AG10803 (cell line): ENCODE measurements around the gene ATP9B.

Source experiments
- DNase-seq: peaks from one replicate; pipeline ENCODE4 v3.0.0; 2010; ENCODE audit warnings: low read depth
- H3K4me3 ChIP-seq: 2 replicates; pipeline ENCODE4 v1.5.1; 2011; ENCODE audit warnings: mild to moderate bottlenecking, low read length, control low read depth
- CTCF ChIP-seq: conservative IDR thresholded peaks from 2 replicates; pipeline ENCODE4 v1.5.1; 2011; ENCODE audit warnings: mild to moderate bottlenecking, low read length, control low read depth, inconsistent platforms

ATP9B gene

GRCh38 chr18:79095216-79095615 is 26.0 kb downstream of the ATP9B start:
- DNase-seq: no peak
- no peak overlapping the region for H3K4me3 ChIP-seq
- TF ChIP-seq CTCF: no peak

- TF ChIP-seq CTCF: no peak
- DNase-seq: no peak
- no peak overlapping the region for H3K4me3 ChIP-seq
These were observed 31.8 kb downstream of the ATP9B start for GRCh38 chr18:79100944-79101343.

GRCh38 chr18:79102886-79103285 is 33.7 kb downstream of the ATP9B start:
- no peak for DNase-seq
- H3K4me3 ChIP-seq: no peak overlapping the region
- no peak for TF ChIP-seq CTCF

GRCh38 chr18:79104137-79104536 is 34.9 kb downstream of the ATP9B start:
- no peak for TF ChIP-seq CTCF
- H3K4me3 ChIP-seq: no peak overlapping the region
- DNase-seq: no peak

- no peak overlapping the region for H3K4me3 ChIP-seq
- TF ChIP-seq CTCF: no peak
- DNase-seq: no peak
These were observed 36.3 kb downstream of the ATP9B start for GRCh38 chr18:79105455-79105854.

GRCh38 chr18:79106084-79106483 is 36.9 kb downstream of the ATP9B start:
- TF ChIP-seq CTCF: no peak
- DNase-seq: no peak
- no peak overlapping the region for H3K4me3 ChIP-seq

- TF ChIP-seq CTCF: no peak
- DNase-seq: no peak
- H3K4me3 ChIP-seq: no peak overlapping the region
These were observed 38.7 kb downstream of the ATP9B start for GRCh38 chr18:79107886-79108285.
